ENCODE measurements around the gene HPCAL1.

Gene HPCAL1

DNA sequence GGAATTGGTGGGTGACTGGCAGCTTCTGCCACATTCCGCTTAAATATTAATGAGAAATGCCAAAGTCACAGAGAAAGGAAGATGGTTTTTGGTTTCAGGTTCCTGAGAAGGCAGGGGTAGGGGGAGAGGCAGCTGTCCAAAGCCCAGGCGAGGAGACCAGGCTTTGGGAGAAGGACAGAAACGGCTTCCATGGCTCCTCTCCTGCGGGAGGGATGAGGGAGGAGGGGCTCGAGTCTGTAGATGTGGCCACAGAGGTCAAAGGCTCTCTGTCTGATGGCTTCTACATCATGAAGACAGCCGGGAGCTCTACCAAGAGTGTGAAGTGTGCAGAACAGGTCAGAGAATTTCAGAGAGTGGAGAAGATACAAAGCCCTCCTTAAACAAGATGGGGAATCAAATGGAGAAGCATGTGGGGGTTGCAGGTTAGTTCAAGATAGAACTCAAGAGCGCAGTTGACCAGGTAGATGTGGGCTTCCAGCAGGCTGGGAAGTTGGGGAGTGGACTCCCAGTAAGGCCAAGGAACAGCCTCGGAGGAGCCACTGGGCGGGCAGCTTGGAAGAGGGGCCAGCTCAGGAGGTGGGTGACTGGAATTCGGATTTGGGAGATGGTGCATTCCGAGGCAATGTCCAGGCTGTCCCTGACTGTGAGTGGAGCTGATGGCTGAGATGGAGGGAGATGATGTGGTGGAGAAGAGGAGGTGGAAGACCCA lies 23.8 kb upstream of the HPCAL1 start:
- Histone ChIP-seq H3K36me3 (ENCODE audit: low read length) (no peaks in the 10 kb centered on the region), H3K27ac (ENCODE audit: low read depth, low read length) (no peak overlapping the region), H2AFZ (ENCODE audit: low read depth, low read length, severe bottlenecking) (no peak overlapping the region), H3F3A (ENCODE audit: insufficient read depth) (no peaks in the 10 kb centered on the region), H3K79me2 (ENCODE audit: insufficient read depth, low read length) (no peaks in the 10 kb centered on the region), H3K27me3 (ENCODE audit: low read length) (no peaks in the 10 kb centered on the region), H3K9me3 (ENCODE audit: insufficient read depth, low read length) (no peaks in the 10 kb centered on the region), H4K20me1 (ENCODE audit: low read depth, low read length) (no peaks in the 10 kb centered on the region), H3K9ac (ENCODE audit: low read length) (no peak overlapping the region), H3K4me3 (ENCODE audit: insufficient read depth, low read length, poor library complexity, severe bottlenecking) (no peak overlapping the region), H3K9me2 (replicated peaks; ENCODE audit: insufficient read depth, low read length) (no peaks in the 10 kb centered on the region), H3K4me2 (ENCODE audit: low read depth, low read length, poor library complexity, severe bottlenecking) (no peak overlapping the region)
- TF ChIP-seq CTCF (IDR thresholded peaks at IDR 0.05; ENCODE audit: insufficient read depth, low read length, poor library complexity, severe bottlenecking): no peak
- no peak for TF ChIP-seq EZH2phosphoT487 (conservative IDR thresholded peaks at IDR 0.05; ENCODE audit: low read length)

- H3K9ac ChIP-seq (ENCODE audit: low read length): no peak overlapping the region
- no peak overlapping the region for H2AFZ ChIP-seq (ENCODE audit: low read depth, low read length, severe bottlenecking)
- H4K20me1 ChIP-seq (ENCODE audit: low read depth, low read length): no peaks in the 10 kb centered on the region
Measured at GRCh38 chr2:10279472-10279870, 23.2 kb upstream of the HPCAL1 start.

GRCh38 chr2:10279946-10280463 lies 22.7 kb upstream of the HPCAL1 start:
- no peaks in the 10 kb centered on the region for H3F3A ChIP-seq (ENCODE audit: insufficient read depth)
- no peak overlapping the region for H3K4me3 ChIP-seq (ENCODE audit: insufficient read depth, low read length, poor library complexity, severe bottlenecking)
- H3K27me3 ChIP-seq (ENCODE audit: low read length): no peaks in the 10 kb centered on the region
- no peak for TF ChIP-seq CTCF (IDR thresholded peaks at IDR 0.05; ENCODE audit: insufficient read depth, low read length, poor library complexity, severe bottlenecking)
- no peak for TF ChIP-seq EZH2phosphoT487 (conservative IDR thresholded peaks at IDR 0.05; ENCODE audit: low read length)
- H4K20me1 ChIP-seq (ENCODE audit: low read depth, low read length): no peaks in the 10 kb centered on the region
- H3K9ac ChIP-seq (ENCODE audit: low read length): no peak overlapping the region
- no peaks in the 10 kb centered on the region for H3K36me3 ChIP-seq (ENCODE audit: low read length)
- H3K27ac ChIP-seq (ENCODE audit: low read depth, low read length): no peak overlapping the region
- no peak overlapping the region for H2AFZ ChIP-seq (ENCODE audit: low read depth, low read length, severe bottlenecking)
- no peaks in the 10 kb centered on the region for H3K79me2 ChIP-seq (ENCODE audit: insufficient read depth, low read length)
- no peak overlapping the region for H3K4me2 ChIP-seq (ENCODE audit: low read depth, low read length, poor library complexity, severe bottlenecking)
- H3K9me2 ChIP-seq (replicated peaks; ENCODE audit: insufficient read depth, low read length): no peaks in the 10 kb centered on the region
- no peaks in the 10 kb centered on the region for H3K9me3 ChIP-seq (ENCODE audit: insufficient read depth, low read length)

More at GRCh38 chr2:10279472-10279870, 23.2 kb upstream of the HPCAL1 start:
- Histone ChIP-seq H3K79me2 (ENCODE audit: insufficient read depth, low read length) (no peaks in the 10 kb centered on the region), H3F3A (ENCODE audit: insufficient read depth) (no peaks in the 10 kb centered on the region), H3K27me3 (ENCODE audit: low read length) (no peaks in the 10 kb centered on the region), H3K9me2 (replicated peaks; ENCODE audit: insufficient read depth, low read length) (no peaks in the 10 kb centered on the region), H3K36me3 (ENCODE audit: low read length) (no peaks in the 10 kb centered on the region), H3K27ac (ENCODE audit: low read depth, low read length) (no peak overlapping the region), H3K4me3 (ENCODE audit: insufficient read depth, low read length, poor library complexity, severe bottlenecking) (no peak overlapping the region), H3K9me3 (ENCODE audit: insufficient read depth, low read length) (no peaks in the 10 kb centered on the region), H3K4me2 (ENCODE audit: low read depth, low read length, poor library complexity, severe bottlenecking) (no peak overlapping the region)
- no peak for TF ChIP-seq EZH2phosphoT487 (conservative IDR thresholded peaks at IDR 0.05; ENCODE audit: low read length)
- TF ChIP-seq CTCF (IDR thresholded peaks at IDR 0.05; ENCODE audit: insufficient read depth, low read length, poor library complexity, severe bottlenecking): no peak

All from SU-DHL-6 (cell line).